GM23248 (cell line): Measurements from ENCODE around the gene PKD1L1. TPM values are rescaled to one million over a fixed set of nuclear protein-coding genes. Genes with fewer than 3 reads are reported as not detected.

Experiments
- DNase-seq: peaks from one replicate; pipeline ENCODE4 v3.0.0-alpha.2; 2015
- H2AFZ ChIP-seq: fragments of 200-600 bp; sonication (generic); 2 replicates; pipeline ENCODE4 v1.6.1; 2016; ENCODE audit warnings: antibody characterized with exemption
- H3F3A ChIP-seq: fragments of 200-600 bp; sonication (generic); 2 replicates; pipeline ENCODE4 v1.6.1; 2016; ENCODE audit warnings: mild to moderate bottlenecking, antibody characterized with exemption, mixed run types; ENCODE audit not compliant: insufficient read depth
- H3K27ac ChIP-seq: fragments of 200-600 bp; sonication (generic); 2 replicates; pipeline ENCODE4 v1.5.1; 2016; ENCODE audit warnings: mild to moderate bottlenecking
- H3K27me3 ChIP-seq: fragments of 200-600 bp; sonication (generic); replicated peaks from 2 replicates; pipeline ENCODE4 v1.6.1; 2016; ENCODE audit warnings: mild to moderate bottlenecking; ENCODE audit not compliant: insufficient read depth
- H3K36me3 ChIP-seq: fragments of 200-600 bp; sonication (generic); 2 replicates; pipeline ENCODE4 v1.6.1; 2016; ENCODE audit warnings: low read depth, mild to moderate bottlenecking
- H3K4me1 ChIP-seq: fragments of 200-600 bp; sonication (generic); 2 replicates; pipeline ENCODE4 v1.6.1; 2016; ENCODE audit warnings: mild to moderate bottlenecking; ENCODE audit not compliant: insufficient read depth
- H3K4me2 ChIP-seq: fragments of 200-600 bp; sonication (generic); one replicate; pipeline ENCODE4 v1.6.1; 2016; ENCODE audit warnings: mild to moderate bottlenecking; ENCODE audit not compliant: unreplicated experiment
- H3K4me3 ChIP-seq: fragments of 200-600 bp; sonication (generic); 2 replicates; pipeline ENCODE4 v1.5.1; 2016; ENCODE audit warnings: mild to moderate bottlenecking
- H3K79me2 ChIP-seq: fragments of 200-600 bp; sonication (generic); 2 replicates; pipeline ENCODE4 v1.6.1; 2016; ENCODE audit warnings: mild to moderate bottlenecking; ENCODE audit not compliant: insufficient read depth
- H3K9ac ChIP-seq: fragments of 200-600 bp; sonication (generic); 2 replicates; pipeline ENCODE4 v1.6.1; 2016; ENCODE audit warnings: mild to moderate bottlenecking
- H3K9me2 ChIP-seq: fragments of 200-600 bp; sonication (generic); 2 replicates; pipeline ENCODE4 v1.6.1; 2016; ENCODE audit warnings: mixed run types, mild to moderate bottlenecking, moderate library complexity; ENCODE audit not compliant: insufficient read depth
- H3K9me3 ChIP-seq: fragments of 200-600 bp; sonication (generic); one replicate; pipeline ENCODE4 v1.6.1; 2017; ENCODE audit warnings: low read depth
- H4K20me1 ChIP-seq: fragments of 200-600 bp; sonication (generic); 2 replicates; pipeline ENCODE4 v1.6.0; 2016; ENCODE audit not compliant: insufficient read depth
- EZH2 ChIP-seq: fragments of 200-600 bp; sonication (generic); IDR thresholded peaks from 2 replicates; pipeline ENCODE4 v1.6.1; 2018; ENCODE audit warnings: antibody characterized with exemption, mild to moderate bottlenecking; ENCODE audit not compliant: insufficient read depth, poor library complexity, severe bottlenecking
- EZH2phosphoT487 ChIP-seq: fragments of 200-600 bp; sonication (generic); IDR thresholded peaks from 2 replicates; pipeline ENCODE4 v1.6.1; 2018; ENCODE audit warnings: antibody characterized with exemption, moderate library complexity, mild to moderate bottlenecking, low read depth; ENCODE audit not compliant: insufficient read depth
- WGBS, 2 experiments: methylation state at CpG; one replicate each; pipeline ENCODE4 v1.1.6; 2015 to 2017; ENCODE audit warnings: low lambda C conversion rate in 2 of 2, low coverage in 1 of 2; ENCODE audit errors: missing lambda C conversion rate in 2 of 2; 5-methylcytosine and 5-hydroxymethylcytosine counted together
- in situ Hi-C: fragments of 300-500 bp; cut with MboI; formaldehyde crosslinking; loops from 2 replicates; pipeline ENCODE4 v1.15.0; 2020
- polyA plus RNA-seq: library from polyadenylated mRNA; unstranded; fragments of >200 nt; fragmentation: Nextera tagmentation; extraction: Ambion mirVana; gene quantifications from 2 replicates; pipeline ENCODE4 v1.2.1, GENCODE V29; 2016
- total RNA-seq: library from RNA; depleted of rRNA; stranded (reverse); fragments of >200 nt; shearing (Covaris generic); gene quantifications from 2 replicates; pipeline ENCODE4 v1.2.3, GENCODE V29; 2014

The PKD1L1 gene
- total and polyA plus RNA-seq, 2 experiments from 2014 or later: 0.06 to 0.11 TPM

DNA sequence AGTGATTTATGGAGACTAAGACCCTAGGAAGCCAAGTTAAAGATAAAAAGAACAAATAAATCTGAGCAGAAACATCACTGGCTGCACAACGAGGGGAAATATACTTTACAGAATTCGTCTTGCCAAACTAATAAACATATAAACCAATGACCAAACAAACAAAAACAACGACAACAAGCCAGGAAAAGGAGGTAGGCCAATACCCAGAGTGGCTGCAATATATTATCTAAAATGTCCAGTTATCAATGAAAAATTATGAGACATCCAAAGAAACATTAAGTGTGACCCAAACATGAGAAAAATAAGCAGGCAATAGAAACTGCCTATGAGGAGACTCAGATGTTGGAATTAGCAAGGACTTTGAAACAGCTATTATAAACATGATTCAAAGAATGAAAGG, 81.0 kb downstream of the PKD1L1 start:
- no peak overlapping the region for H3K9ac ChIP-seq
- 65 to 71% methylated on average over 3 of the region's 3 CpGs for WGBS, 2 experiments
- H3K4me1 ChIP-seq: no peaks in the 10 kb centered on the region
- no peaks in the 10 kb centered on the region for H3K9me3 ChIP-seq
- H3K9me2 ChIP-seq: no peaks in the 10 kb centered on the region
- no peak overlapping the region for H2AFZ ChIP-seq
- H3K4me2 ChIP-seq: no peak overlapping the region
- H3K27me3 ChIP-seq: no peaks in the 10 kb centered on the region
- H3K4me3 ChIP-seq: no peak overlapping the region
- in situ Hi-C loops: no loop called here
- H3K79me2 ChIP-seq: no peaks in the 10 kb centered on the region
- H3F3A ChIP-seq: no peaks in the 10 kb centered on the region
- no peaks in the 10 kb centered on the region for H4K20me1 ChIP-seq
- H3K27ac ChIP-seq: no peak overlapping the region
- no peaks in the 10 kb centered on the region for H3K36me3 ChIP-seq
- no peak for DNase-seq
- TF ChIP-seq EZH2: no peak
- no peak for TF ChIP-seq EZH2phosphoT487

DNA sequence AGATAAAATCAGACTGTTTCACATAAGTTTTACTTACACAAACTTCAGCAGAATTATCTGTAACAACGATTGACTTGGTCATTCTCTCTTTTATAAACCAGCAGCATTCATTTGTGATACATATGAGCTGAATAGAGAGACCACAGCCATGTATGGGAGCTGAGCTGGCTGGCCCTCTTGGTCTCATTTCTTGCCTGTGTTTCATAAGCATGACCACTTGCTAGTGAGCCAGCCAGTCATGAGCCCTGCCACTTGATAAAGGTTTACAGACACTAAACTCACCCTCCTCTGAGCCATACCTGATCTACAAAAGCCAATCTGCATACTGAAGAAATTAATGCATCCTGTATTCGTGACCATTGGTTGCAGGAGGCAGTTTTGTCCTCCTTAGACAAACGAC, 82.1 kb downstream of the PKD1L1 start:
- no peak overlapping the region for H2AFZ ChIP-seq
- H3K36me3 ChIP-seq: no peaks in the 10 kb centered on the region
- no peak overlapping the region for H3K4me3 ChIP-seq
- no peaks in the 10 kb centered on the region for H3F3A ChIP-seq
- H3K4me2 ChIP-seq: no peak overlapping the region
- 0 out of 2 replicates have a peak, but pooled peaks cover under 1% of the 10 kb centered on the region for H3K27me3 ChIP-seq
- DNase-seq: peak; percentile 49
- H3K9me3 ChIP-seq: no peaks in the 10 kb centered on the region
- no peaks in the 10 kb centered on the region for H3K9me2 ChIP-seq
- 41 to 46% methylated on average over 3 of the region's 3 CpGs for WGBS, 2 experiments
- no peaks in the 10 kb centered on the region for H3K4me1 ChIP-seq
- H4K20me1 ChIP-seq: no peaks in the 10 kb centered on the region
- in situ Hi-C loops: no loop called here
- no peaks in the 10 kb centered on the region for H3K79me2 ChIP-seq
- no peak overlapping the region for H3K9ac ChIP-seq
- no peak for TF ChIP-seq EZH2phosphoT487
- TF ChIP-seq EZH2: no peak
- H3K27ac ChIP-seq: no peak overlapping the region

DNA sequence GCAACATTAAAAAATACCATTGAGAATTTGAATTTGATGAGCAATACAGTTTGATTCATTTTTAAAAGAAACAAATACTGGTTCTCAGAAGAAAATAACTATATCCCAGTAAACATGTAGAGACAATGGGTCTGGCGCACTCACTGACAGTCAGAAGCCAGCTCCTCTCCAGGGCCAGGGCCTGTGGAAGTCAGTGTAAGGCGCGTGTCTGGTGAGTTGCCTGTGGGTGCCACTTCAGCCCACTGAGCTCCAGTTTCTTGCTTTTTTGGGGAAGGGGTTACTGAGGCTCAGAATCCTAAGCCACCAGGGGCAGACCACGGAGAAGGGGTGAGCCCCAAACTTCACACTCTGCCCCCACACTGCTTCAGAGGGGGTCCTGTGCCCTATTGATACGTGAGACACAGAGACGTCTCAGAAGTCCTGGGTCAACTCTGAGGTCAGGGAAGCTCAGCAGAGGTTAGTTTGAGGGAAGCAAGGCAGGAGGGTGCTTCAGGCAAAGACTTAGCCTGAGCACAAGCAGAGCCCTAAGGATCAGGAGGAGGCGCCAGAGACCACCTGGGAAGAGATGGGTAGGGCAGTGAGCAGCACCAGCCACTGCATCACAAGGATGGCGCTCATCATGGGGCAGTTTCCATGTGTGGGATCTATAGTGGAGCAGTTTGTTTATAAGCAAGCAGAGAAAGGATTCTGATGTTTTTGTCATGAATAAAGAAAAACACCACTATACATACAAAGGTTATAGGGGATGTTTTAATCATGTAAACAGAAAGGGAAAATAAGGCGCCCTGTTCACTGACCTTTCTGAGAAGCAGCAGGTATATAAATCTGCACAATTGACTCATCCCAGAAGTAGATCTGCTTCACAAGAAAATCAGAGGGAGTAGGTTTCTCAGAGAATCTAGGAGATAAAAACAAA, 95.7 kb downstream of the PKD1L1 start:
- H3K9me2 ChIP-seq: no peaks in the 10 kb centered on the region
- in situ Hi-C loops: no loop called here
- peak; percentile 28 for DNase-seq
- H3K9me3 ChIP-seq: no peaks in the 10 kb centered on the region
- no peak overlapping the region for H3K4me2 ChIP-seq
- H3K27ac ChIP-seq: no peak overlapping the region
- no peaks in the 10 kb centered on the region for H4K20me1 ChIP-seq
- H3K79me2 ChIP-seq: no peaks in the 10 kb centered on the region
- whole genome bisulfite sequencing, 2 experiments: 80% methylated on average over 9 of the region's 9 CpGs
- no peak overlapping the region for H2AFZ ChIP-seq
- H3F3A ChIP-seq: no peaks in the 10 kb centered on the region
- H3K27me3 ChIP-seq: no peaks in the 10 kb centered on the region
- H3K9ac ChIP-seq: no peak overlapping the region
- no peak overlapping the region for H3K4me3 ChIP-seq
- TF ChIP-seq EZH2 (no peak), EZH2phosphoT487 (no peak)
- no peaks in the 10 kb centered on the region for H3K36me3 ChIP-seq
- no peaks in the 10 kb centered on the region for H3K4me1 ChIP-seq

DNA sequence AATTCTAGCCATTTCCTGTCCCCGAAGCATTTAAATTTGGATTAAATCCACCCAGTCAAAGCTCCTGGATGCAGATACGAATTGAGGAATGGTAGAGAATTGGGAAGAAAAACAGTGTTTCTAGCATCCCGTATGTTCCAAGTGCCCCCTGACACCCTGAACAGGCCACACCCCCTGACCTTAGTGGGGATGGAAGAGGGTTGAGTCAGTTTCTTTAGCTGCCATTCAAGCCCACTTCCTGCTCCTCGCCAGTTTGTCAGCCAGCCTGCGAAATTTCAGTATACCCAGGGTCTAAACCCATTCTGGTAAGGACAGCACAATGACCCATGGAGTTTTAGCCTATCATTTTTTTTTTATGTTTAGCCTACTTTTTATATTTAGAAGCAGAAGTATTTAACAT, 101.1 kb downstream of the PKD1L1 start:
- H3K4me3 ChIP-seq: no peak overlapping the region
- TF ChIP-seq EZH2phosphoT487: no peak
- TF ChIP-seq EZH2: no peak
- in situ Hi-C loops: no loop called here

More for the DNA sequence above, 101.1 kb downstream of the PKD1L1 start:
- Histone ChIP-seq H3K79me2 (no peaks in the 10 kb centered on the region), H3K9ac (no peak overlapping the region), H3K9me3 (no peaks in the 10 kb centered on the region), H2AFZ (no peak overlapping the region), H3K27me3 (no peaks in the 10 kb centered on the region), H3K9me2 (no peaks in the 10 kb centered on the region), H3K4me1 (peaks cover 14% of the 10 kb centered on the region), H3K4me2 (no peak overlapping the region), H3K36me3 (no peaks in the 10 kb centered on the region), H4K20me1 (no peaks in the 10 kb centered on the region), H3K27ac (no peak overlapping the region), H3F3A (0 out of 2 replicates have a peak, but pooled peaks cover 5% of the 10 kb centered on the region)
- 86 to 89% methylated on average over 5 of the region's 5 CpGs for WGBS, 2 experiments
- DNase-seq: no peak
